SK-MEL-5 (cell line): ENCODE results near the gene CDKAL1. TPM values are rescaled to one million over a fixed set of nuclear protein-coding genes. Genes with fewer than 3 reads are reported as not detected.
A peak's percentile ranks its signal among the peaks of the same experiment; 100 is the strongest.
"Not testable (repeated sequence)": the region's sequence is repeated elsewhere in the genome, so short reads cannot be mapped to it uniquely, and the experiment has no call there.

Experiments
- DNase-seq: peaks from one replicate; pipeline ENCODE4 v3.0.0-alpha.2; 2016; ENCODE audit warnings: low read depth, low spot score
- in situ Hi-C: cut with HindIII; loops from 2 replicates; pipeline ENCODE4 v1.10.0; 2016; ENCODE audit warnings: low sequenced_read_pairs, high pct_unique_total_duplicates, low pct_unique_long_range_greater_than_20kb
- total RNA-seq: library from RNA; depleted of rRNA; stranded (reverse); fragments of >200 nt; shearing (Covaris generic); gene quantifications from 2 replicates; pipeline ENCODE4 v1.2.3, GENCODE V29; 2014

Gene CDKAL1
- total RNA-seq, 1 experiment from 2014 or later: 32.7 TPM

DNA sequence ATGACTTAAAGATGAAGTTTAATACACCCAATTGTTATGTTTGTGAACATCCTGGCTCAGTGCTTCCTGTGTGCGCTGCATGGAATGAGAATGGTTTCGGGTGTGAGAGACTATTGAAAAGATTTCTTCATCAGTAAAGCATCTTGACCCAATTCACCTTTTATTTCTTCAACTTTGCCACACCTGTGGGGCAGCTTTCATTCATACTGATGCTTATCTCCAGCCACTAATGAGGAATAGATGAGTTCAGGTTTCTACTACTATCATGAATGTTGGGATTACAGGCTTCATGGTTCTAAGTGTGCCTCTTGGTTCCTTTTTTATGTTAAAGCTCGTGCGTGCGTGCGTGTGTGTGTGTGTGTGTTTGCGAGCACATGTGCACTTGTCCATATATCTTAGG lies 685.6 kb downstream of the CDKAL1 start:
- DNase-seq: no peak
- in situ Hi-C loops: no loop called here

DNA sequence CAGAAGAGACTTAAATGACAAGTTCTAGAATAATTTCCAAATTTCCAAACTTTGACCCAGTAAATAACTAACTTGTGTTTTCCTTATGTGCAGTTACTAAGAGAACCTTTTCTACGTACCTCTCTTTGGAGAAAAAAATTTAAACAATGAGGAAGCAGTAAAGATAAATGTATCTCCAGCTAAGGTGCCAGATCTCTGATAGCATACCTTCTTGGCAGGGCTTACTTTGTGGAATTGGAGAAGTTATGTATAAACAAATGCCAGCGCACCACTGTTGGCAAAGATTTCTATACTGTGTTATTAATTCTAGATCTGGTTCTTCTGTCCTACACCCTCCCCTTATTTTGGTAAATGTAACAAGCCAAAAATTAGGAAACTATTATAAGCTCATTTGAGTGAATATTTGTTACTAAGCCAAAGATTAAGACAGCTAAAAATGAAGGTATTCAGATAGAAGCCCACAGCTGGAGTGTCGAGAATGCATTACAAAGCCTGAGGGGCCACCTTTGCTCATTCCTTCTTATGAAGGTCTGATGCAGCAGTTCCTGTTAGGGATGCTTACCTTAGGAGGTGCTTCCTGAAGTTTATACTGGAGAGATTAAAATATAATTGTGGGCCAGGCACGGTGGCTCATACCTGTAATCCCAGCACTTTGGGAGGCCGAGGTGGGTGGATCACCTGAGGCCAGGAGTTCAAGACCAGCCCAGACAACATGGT lies 686.2 kb downstream of the CDKAL1 start:
- in situ Hi-C loops: no loop called here
- DNase-seq: no peak

DNA sequence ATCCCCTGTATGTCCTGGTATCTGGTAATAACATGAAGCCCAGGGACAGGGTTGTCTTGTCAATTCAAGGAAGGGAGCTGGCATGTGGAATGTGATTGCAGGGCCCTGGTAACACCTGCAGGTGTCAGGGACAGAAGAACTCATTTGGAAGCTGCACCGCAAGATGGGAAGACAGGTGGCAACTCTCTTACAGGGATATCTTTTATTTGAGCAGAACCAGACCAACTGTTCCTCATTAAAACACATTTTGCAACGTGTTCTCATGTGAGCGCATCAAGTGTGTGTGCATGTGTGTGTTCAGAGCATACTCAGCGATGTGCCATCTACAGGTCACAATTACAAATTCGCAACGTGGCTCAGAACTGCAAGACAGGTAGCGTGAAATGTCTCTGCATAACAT lies 688.4 kb downstream of the CDKAL1 start:
- in situ Hi-C loops: no loop called here
- DNase-seq: no peak

DNA sequence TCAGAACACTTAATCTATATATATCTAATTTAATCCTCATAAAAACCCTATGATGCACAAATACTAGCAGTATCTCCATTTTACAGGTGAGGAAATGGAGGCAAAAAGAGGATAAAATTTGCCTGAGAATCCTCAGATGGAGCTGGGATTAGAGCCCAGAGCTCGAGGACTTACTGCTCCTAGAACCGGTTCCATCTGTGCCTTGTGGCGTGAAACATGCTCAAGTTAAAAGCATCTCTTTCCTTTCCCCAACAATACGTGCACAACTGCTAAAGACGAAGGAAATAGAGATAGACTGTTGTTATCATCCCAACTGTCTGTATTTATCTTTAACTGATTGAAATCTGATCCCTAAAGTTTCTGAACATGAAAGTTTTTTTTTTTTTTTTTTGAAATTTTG lies 691.7 kb downstream of the CDKAL1 start:
- no peak for DNase-seq
- in situ Hi-C loops: no loop called here

DNA sequence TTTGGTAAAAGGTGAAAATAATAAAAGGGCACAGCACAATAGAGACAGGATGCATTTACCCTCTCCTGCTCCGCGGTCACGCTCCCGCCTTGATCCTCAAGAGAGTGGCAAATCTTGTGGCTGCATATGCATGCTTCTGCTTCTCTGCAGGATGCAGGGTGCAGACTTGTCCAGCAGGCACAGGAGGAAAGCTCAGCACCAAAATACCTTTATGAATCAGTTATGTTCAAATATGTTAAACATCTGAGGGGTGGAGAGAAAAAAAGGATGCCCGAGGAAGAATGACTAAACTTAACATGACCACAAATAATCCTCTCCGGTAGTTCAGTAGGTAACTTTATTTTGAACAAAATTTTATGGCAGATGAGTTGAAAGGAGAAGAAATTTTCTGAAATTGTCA lies 693.2 kb downstream of the CDKAL1 start:
- in situ Hi-C loops: no loop called here
- no peak for DNase-seq

DNA sequence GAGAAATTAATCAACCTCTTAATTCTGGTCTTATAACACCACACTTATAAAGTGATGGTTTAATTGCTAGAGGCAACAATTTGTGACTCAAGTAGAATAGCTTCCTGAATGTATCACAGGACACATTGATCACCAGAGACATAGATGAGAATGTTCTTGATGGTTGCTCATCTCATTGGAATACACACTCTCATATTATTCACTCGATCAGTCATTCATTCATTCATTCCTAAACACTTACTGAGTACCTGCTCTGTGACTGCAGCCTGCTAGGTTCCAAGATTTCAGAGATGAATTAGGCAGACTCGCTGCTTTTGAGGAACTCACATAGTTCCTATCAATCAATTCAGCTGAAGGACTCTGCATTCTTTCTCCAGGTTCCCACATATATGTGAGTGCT lies 694.2 kb downstream of the CDKAL1 start:
- in situ Hi-C loops: no loop called here
- DNase-seq: no peak

DNA sequence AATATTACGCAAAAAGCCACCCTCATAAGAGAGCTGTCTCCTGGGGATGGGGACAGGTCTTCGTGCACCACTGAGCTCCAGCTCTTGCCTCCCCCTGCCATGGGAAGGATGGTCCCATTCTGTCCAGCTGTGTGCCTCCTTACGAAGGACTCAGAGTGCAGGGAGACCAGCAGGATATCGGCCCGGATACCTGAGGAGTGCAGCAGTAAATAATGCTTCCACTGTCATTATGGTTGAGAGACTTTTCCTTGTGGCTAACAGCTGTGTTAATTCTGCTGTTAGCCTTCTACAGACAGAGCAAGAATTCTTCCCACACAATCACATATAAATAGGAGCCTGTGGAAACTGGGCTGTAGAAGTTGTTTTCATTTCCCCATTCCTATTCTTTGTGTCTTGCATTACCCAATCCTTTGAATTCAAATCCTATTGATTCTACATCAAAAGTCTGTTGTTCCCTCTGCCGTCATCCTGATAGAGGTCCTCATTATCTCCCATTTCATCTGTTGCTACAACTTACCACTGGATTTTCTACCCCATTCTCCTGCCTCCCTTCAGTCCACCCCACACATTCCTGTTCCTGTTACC lies 694.7 kb downstream of the CDKAL1 start:
- in situ Hi-C loops: no loop called here
- DNase-seq: peak; percentile 78

DNA sequence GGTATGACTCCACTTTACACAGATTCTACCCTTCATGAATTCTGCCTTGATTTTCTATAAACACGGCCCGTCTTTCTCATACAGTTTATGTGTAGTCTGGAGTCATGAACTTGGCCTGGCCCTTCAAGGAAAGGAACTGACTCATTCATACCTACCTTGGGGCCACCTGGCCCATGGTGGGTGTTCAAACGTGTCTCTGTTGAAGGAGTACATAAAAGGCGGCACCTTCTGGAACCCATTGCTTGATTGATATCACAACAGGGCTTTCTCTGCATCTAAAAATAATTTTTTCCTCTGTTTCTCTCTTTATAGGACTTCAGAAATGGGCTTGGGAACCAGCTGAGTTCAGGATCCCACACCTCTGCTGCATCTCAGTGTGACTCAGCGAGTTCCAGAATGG lies 696.3 kb downstream of the CDKAL1 start:
- no peak for DNase-seq
- in situ Hi-C loops: no loop called here

DNA sequence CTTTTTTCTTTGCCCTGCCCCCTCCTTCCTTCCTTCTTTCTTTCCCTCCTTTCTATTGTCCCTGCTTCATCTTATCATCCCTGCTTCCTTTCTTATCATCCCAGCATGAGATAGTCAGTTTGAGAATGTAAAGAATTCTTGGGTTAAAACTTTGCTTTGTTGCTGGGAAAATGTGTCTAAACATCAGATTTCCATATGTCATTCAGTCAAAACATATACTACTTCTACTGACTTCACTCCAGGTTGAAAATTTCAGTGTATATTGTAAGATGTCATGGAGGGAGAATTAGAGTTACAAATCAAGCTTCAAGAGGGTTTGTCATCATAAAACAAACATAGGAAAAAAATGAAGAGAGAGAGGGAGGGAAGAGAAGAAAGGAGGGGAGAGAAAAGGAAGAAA lies 700.9 kb downstream of the CDKAL1 start:
- no peak for DNase-seq
- in situ Hi-C loops: no loop called here

DNA sequence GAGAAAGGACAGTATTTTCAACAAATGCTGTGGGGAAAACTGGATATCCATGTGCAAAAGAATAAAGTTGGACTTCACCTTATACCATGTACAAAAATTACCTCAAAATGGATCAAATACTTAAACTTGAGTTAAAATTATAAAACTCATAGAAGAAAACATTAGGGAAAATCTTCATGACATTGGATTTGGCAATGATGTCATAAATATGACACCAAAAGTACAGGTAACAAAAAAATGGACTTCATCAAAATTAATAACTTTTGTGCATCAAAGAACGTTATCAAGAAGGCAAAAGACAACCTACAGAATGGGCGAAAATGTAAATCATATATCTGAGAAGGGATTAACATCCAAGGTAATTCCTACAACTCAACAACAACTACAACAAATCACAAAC lies 704.0 kb downstream of the CDKAL1 start:
- in situ Hi-C loops: no loop called here
- DNase-seq: no peak

DNA sequence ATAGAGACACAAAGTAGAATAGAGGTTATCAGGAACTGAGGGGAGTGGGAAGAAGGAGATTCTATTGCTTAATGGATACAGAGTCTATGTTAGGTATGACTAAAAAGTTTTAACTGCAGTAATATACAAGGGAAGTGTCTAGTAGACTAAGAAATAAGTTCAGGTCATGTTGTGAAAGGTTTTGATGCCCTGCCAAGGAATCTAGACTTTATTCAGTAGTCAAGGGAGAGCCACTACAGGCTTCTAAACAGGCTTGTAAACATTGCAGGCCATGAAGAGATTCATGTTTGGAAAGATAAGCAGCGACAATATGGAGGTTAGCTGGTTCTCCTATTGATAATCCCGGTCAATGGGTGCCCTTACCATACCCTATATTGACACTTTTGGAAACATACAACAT lies 706.5 kb downstream of the CDKAL1 start:
- no peak for DNase-seq
- in situ Hi-C loops: no loop called here

DNA sequence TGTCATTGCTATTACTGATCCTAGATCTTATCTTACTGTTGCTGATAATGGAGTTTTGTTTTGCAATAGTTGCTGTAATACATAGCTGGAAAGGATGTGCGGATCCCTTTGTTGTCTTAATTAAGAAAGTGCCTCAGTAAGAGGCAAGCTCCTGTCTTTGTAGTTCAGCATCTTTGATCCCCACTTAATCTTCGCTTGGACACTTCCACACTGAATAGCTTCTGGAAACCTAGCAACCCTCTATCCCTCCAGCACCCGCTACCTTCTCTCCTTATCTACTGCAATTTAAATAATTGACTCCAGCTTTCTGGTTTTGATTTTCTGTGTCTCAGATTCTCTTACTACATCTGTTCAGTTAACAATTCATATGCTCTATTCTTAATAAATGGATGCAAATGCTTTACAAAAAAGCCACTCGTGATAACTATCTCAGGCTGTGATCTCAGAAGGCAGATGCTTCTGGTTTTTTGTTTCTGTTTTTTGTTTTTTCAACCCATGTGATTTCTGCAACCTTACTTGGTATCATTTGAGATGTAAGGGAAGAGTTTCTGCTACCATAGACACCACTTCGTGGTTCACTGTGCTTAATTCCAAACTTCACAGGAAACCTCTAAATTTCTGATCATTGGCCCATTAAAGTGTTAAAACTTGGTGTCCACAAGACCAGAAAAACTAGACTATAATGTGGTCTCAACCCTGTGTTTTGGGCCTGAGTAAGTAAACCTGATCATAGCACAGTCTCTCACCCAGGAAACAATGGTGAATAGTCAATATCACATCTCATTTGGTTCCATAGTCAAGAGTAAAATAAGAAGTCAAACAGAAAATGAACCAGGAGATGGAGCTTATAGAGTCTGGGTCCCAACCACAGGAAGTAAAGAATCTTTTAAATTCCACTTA lies 707.2 kb downstream of the CDKAL1 start:
- in situ Hi-C loops: no loop called here

DNA sequence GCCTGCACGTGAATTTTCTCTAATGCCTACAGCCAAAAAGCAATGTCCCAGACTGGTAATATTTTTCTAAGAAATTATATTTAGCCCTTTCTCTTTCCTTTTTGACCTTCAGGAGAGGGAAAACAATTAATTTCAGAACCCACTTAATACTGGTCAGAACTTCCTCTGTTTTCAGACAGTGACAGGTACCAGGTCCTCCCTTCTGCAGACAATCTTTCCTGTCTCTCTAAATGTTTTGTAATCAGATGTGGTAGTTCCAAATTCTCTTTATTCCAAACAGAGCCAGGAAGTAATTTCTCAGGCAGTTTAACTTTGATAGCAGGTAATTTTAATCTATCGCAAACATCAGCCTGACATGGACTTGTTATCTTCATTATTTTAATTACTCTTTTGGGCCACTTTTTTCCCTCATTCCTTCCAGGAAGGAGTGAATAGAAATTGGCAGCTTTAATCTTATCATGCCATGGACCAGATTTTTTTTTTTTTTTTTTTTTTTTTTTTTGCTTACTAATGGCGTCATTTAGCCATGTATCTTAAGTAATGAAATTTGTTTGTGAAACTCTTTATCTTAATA lies 710.7 kb downstream of the CDKAL1 start:
- no peak for DNase-seq
- in situ Hi-C loops: no loop called here

More for the DNA sequence above, 707.2 kb downstream of the CDKAL1 start:
- no peak for DNase-seq

DNA sequence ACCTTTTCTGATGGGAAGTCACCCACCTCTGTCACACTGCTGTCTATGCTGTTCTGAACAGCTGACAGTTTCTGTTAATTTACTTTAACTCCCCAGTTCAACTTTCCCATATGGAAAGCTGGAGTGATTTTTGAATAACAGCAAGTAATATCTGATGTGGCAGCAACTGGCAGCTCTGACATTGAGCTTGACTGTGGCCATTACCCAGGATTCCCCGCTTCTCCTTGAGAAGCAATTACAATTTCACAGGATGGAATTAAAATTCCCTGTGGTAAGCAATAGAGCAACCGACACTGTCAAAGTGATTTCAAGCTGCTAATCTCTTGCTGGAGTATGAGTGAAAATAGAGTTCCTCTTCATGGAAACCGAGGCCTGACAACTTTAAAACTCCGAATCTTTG lies 711.2 kb downstream of the CDKAL1 start:
- no peak for DNase-seq
- in situ Hi-C loops: no loop called here

DNA sequence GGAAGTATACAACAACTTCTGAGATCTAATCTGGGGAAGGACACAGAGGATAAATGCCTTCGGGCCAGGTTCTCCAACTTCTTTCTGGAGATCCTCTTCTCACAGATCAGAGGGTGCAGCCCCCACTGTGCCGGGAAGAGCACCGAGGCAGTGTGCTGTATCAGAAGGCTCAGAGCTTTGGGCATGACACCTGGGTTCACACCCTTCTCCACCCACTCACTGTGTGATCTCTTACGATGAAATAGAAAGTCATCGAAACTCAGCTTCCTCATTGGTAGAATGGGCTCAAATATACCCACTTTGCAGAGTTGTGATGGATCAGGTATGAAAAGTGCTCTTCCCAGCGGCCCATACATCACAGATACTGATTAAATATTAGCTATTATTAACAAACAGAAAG lies 711.8 kb downstream of the CDKAL1 start:
- in situ Hi-C loops: no loop called here
- no peak for DNase-seq

DNA sequence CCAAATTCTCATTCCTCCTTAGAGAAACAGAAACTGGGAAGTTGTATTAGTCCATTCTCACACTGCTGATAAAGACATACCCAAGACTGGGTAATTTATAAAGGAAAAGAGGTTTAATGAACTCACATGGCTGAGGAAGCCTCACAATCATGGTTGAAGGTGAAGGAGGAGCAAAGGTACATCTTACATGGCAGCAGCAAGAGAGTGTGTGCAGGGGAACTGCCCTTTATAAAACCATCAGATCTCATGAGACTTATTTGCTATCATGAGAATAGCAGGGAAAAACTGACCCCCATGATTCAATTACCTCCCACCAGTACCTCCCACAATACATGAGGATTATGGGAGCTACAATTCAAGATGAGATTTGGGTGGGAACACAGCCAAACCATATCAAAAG lies 720.2 kb downstream of the CDKAL1 start:
- DNase-seq, in situ Hi-C loops: not testable (repeated sequence)

DNA sequence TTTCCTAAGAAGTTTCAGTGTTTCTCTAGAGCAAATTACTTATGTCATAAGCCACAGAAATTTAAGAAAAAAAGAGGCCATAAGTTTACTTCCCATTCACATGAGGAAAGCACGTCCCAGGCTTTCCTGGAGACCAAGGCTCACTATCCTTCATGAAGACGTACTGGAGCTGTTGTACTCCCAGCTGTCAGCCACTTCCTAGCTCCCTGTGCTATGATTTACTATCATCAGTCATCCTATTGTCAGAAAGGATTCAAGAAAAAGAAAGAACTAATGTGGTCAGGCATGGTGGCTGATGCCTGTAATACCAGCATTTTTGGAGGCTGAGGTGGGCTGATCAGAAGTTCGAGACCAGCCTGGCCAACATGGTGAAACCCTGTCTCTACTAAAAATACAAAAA lies 721.9 kb downstream of the CDKAL1 start:
- no peak for DNase-seq
- in situ Hi-C loops: no loop called here

DNA sequence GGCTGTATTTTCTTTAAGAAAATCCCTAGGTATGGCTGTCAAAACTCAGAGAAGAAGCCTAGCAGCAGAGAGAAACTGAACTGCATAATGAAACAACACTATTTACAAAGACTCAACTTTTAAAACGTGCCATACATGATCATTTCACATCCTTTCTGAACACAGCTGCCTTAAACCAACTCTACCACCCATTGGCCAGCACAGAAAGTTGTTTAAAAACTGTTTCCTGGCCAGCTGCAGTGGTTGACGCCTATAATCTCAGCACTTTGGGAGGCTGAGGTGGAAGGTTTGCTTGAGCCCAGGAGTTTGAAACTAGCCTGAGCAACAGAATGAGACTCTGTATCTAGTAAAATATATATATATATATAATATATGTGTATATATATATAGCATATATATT lies 722.9 kb downstream of the CDKAL1 start:
- no peak for DNase-seq
- in situ Hi-C loops: no loop called here
